Neural cell (in vitro differentiated cells): ENCODE results near the gene KRT5. TPM values are rescaled to one million over a fixed set of nuclear protein-coding genes. Genes with fewer than 3 reads are reported as not detected.
"Not testable (repeated sequence)": the region's sequence is repeated elsewhere in the genome, so short reads cannot be mapped to it uniquely, and the experiment has no call there.

ENCODE experiments used
- H2AFZ ChIP-seq: fragments of 200-600, 300-800 bp; sonication (generic), shearing (Covaris generic); 2 replicates; pipeline ENCODE4 v1.6.0; 2014; ENCODE audit warnings: low read depth, mild to moderate bottlenecking, antibody characterized with exemption, low read length, moderate library complexity
- H3F3A ChIP-seq: fragments of 200-600 bp; shearing (Covaris generic); 2 replicates; pipeline ENCODE4 v1.6.1; 2016; ENCODE audit warnings: mild to moderate bottlenecking, moderate library complexity, mixed read lengths, antibody characterized with exemption, low read length; ENCODE audit not compliant: insufficient read depth, poor library complexity, severe bottlenecking
- H3K27ac ChIP-seq: fragments of 200-600, 300-800 bp; sonication (generic), shearing (Covaris generic); 2 replicates; pipeline ENCODE4 v1.5.1; 2014; ENCODE audit warnings: mild to moderate bottlenecking, low read length, moderate library complexity
- H3K27me3 ChIP-seq: fragments of 300-800, 200-600 bp; sonication (generic), shearing (Covaris generic); 2 replicates; pipeline ENCODE4 v1.6.0; 2014; ENCODE audit warnings: mild to moderate bottlenecking, low read depth, low read length, moderate library complexity; ENCODE audit not compliant: insufficient read depth
- H3K36me3 ChIP-seq: fragments of 300-800, 200-600 bp; sonication (generic), shearing (Covaris generic); 2 replicates; pipeline ENCODE4 v1.5.1; 2014; ENCODE audit warnings: mild to moderate bottlenecking, antibody characterized with exemption, low read length, moderate library complexity; ENCODE audit not compliant: insufficient read depth
- H3K4me2 ChIP-seq: fragments of 300-800, 200-600 bp; sonication (generic), shearing (Covaris generic); 2 replicates; pipeline ENCODE4 v1.6.0; 2014; ENCODE audit warnings: mild to moderate bottlenecking, low read length
- H3K4me3 ChIP-seq: fragments of 300-800, 200-600 bp; sonication (generic), shearing (Covaris generic); 2 replicates; pipeline ENCODE4 v1.5.1; 2014; ENCODE audit warnings: mild to moderate bottlenecking, low read length, moderate library complexity
- H3K79me2 ChIP-seq: fragments of 200-600 bp; shearing (Covaris generic); replicated peaks from 2 replicates; pipeline ENCODE4 v1.6.0; 2014; ENCODE audit warnings: mild to moderate bottlenecking, low read length, moderate library complexity; ENCODE audit not compliant: insufficient read depth
- H3K9ac ChIP-seq: fragments of 300-800, 200-600 bp; sonication (generic), shearing (Covaris generic); 2 replicates; pipeline ENCODE4 v1.6.1; 2016; ENCODE audit warnings: mild to moderate bottlenecking, low read length, mixed read lengths
- H3K9me2 ChIP-seq: fragments of 200-600 bp; shearing (Covaris generic); 2 replicates; pipeline ENCODE4 v1.6.1; 2016; ENCODE audit warnings: mild to moderate bottlenecking, low read length, mixed read lengths; ENCODE audit not compliant: insufficient read depth
- H3K9me3 ChIP-seq: fragments of 200-600, 300-800 bp; sonication (generic), shearing (Covaris generic); 2 replicates; pipeline ENCODE4 v1.6.1; 2016; ENCODE audit warnings: mild to moderate bottlenecking, mixed run types, low read length, moderate library complexity, mixed read lengths
- H4K20me1 ChIP-seq: fragments of 200-600 bp; shearing (Covaris generic); 2 replicates; pipeline ENCODE4 v1.6.1; 2016; ENCODE audit warnings: mild to moderate bottlenecking, mixed run types; ENCODE audit not compliant: insufficient read depth
- CTCF ChIP-seq: fragments of 450-650 bp; IDR thresholded peaks from 2 replicates; pipeline ENCODE4 v1.5.1; 2014; ENCODE audit warnings: antibody characterized with exemption, mild to moderate bottlenecking, moderate library complexity; ENCODE audit not compliant: poor library complexity, severe bottlenecking
- EP300 ChIP-seq: fragments of 450-650 bp; conservative IDR thresholded peaks from 2 replicates; pipeline ENCODE4 v1.6.1; 2014; ENCODE audit warnings: antibody characterized with exemption, mild to moderate bottlenecking, moderate library complexity; ENCODE audit not compliant: poor library complexity, severe bottlenecking
- EZH2 ChIP-seq: fragments of 200-600, 300-800 bp; shearing (Covaris generic), sonication (generic); IDR thresholded peaks from 2 replicates; pipeline ENCODE4 v1.6.1; 2014; ENCODE audit warnings: antibody characterized with exemption, low read length, borderline replicate concordance, mild to moderate bottlenecking; ENCODE audit not compliant: insufficient read depth, poor library complexity, severe bottlenecking
- MXI1 ChIP-seq: fragments of 450-650 bp; conservative IDR thresholded peaks from 2 replicates; pipeline ENCODE4 v1.6.1; 2014; ENCODE audit warnings: antibody characterized with exemption, mild to moderate bottlenecking; ENCODE audit not compliant: poor library complexity, severe bottlenecking
- POLR2AphosphoS5 ChIP-seq: IDR thresholded peaks from 2 replicates; pipeline ENCODE4 v1.6.1; 2012
- RAD21 ChIP-seq: fragments of 450-650 bp; conservative IDR thresholded peaks from 2 replicates; pipeline ENCODE4 v1.6.1; 2014; ENCODE audit warnings: antibody characterized with exemption, mild to moderate bottlenecking, moderate library complexity
- REST ChIP-seq: IDR thresholded peaks from 2 replicates; pipeline ENCODE4 v1.6.1; 2012; ENCODE audit warnings: borderline replicate concordance
- SMC3 ChIP-seq: fragments of 450-650 bp; conservative IDR thresholded peaks from 2 replicates; pipeline ENCODE4 v1.6.1; 2014; ENCODE audit warnings: antibody characterized with exemption, mild to moderate bottlenecking, moderate library complexity; ENCODE audit not compliant: poor library complexity
- TAF1 ChIP-seq: IDR thresholded peaks from 2 replicates; pipeline ENCODE4 v1.6.1; 2012; ENCODE audit warnings: low read depth
- polyA plus RNA-seq: library from polyadenylated mRNA; depleted of rRNA; stranded (reverse); fragments of >200 nt; gene quantifications from 2 replicates; pipeline ENCODE4 v1.2.3, GENCODE V29; 2014

The KRT5 gene
- polyA plus RNA-seq, 1 donor from 2014 or later, result not detected

- H3K79me2 ChIP-seq, result no peaks in the 10 kb centered on the region
- H3K27ac ChIP-seq, result no peak within 1 kb of the TSS
- H3K27me3 ChIP-seq, result no peaks in the 10 kb centered on the region
- no peak within 1 kb of the TSS for H2AFZ ChIP-seq
- no peak within 1 kb of the TSS for H3K4me3 ChIP-seq
- H3K36me3 ChIP-seq, result no peaks in the 10 kb centered on the region
- H3F3A ChIP-seq, result no peaks in the 10 kb centered on the region
- no peaks in the 10 kb centered on the region for H4K20me1 ChIP-seq
- no peak for TF ChIP-seq EZH2
- TF ChIP-seq TAF1, result no peak
- no peak for TF ChIP-seq CTCF
- no peak for TF ChIP-seq MXI1
- TF ChIP-seq SMC3, result no peak
- no peak for TF ChIP-seq EP300
- TF ChIP-seq REST, result no peak
- TF ChIP-seq RAD21, result no peak
- TF ChIP-seq POLR2AphosphoS5, result no peak
- no peak within 1 kb of the TSS for H3K4me2 ChIP-seq
- no peak within 1 kb of the TSS for H3K9ac ChIP-seq
- H3K9me2 ChIP-seq, result no peaks in the 10 kb centered on the region
- H3K9me3 ChIP-seq, result no peaks in the 10 kb centered on the region
Observed at GRCh38 chr12:52493172-52493571, 27.0 kb downstream of the KRT5 start, which contains the start of gene KRT6A. KRT6A (minus strand) TSS chr12:52493257; CDS start chr12:52493188, 69 bp downstream.

GRCh38 chr12:52492405-52492804 lies 27.8 kb downstream of the KRT5 start:
- H3K79me2 ChIP-seq, H3K4me2 ChIP-seq, H2AFZ ChIP-seq, H3K9me3 ChIP-seq, H3K27me3 ChIP-seq, H4K20me1 ChIP-seq, H3K36me3 ChIP-seq, H3F3A ChIP-seq, H3K27ac ChIP-seq, H3K4me3 ChIP-seq, H3K9ac ChIP-seq, H3K9me2 ChIP-seq: not testable (repeated sequence)

GRCh38 chr12:52491495-52491894 lies 28.7 kb downstream of the KRT5 start:
- H3F3A ChIP-seq, H3K27ac ChIP-seq, H3K9me3 ChIP-seq, H3K27me3 ChIP-seq, H3K79me2 ChIP-seq, H3K36me3 ChIP-seq, H3K4me3 ChIP-seq, H3K4me2 ChIP-seq, H2AFZ ChIP-seq, H4K20me1 ChIP-seq, H3K9ac ChIP-seq, H3K9me2 ChIP-seq: not testable (repeated sequence)
